NK-92 treated with Interleukin-12 subunit alpha and Interleukin-12 subunit beta, amount 100 ng/mL, for 24 hours (cell line): Measurements from ENCODE around the gene CARD10.
"Not testable (repeated sequence)": the region's sequence is repeated elsewhere in the genome, so short reads cannot be mapped to it uniquely, and the experiment has no call there.

ENCODE experiments used
- DNase-seq: peaks from one replicate; lab custom pipeline; 2025; lab: John Stamatoyannopoulos, UW

Gene CARD10

GRCh38 chr22:37527081-37527752 is 8.0 kb upstream of the CARD10 start:
- DNase-seq, result not testable (repeated sequence)

- no peak for DNase-seq
Observed at GRCh38 chr22:37526376-37526775, 7.2 kb upstream of the CARD10 start.

- no peak for DNase-seq
Observed at GRCh38 chr22:37525746-37526350, 6.6 kb upstream of the CARD10 start.

- no peak for DNase-seq
Observed at GRCh38 chr22:37525073-37525745, 6.0 kb upstream of the CARD10 start.

- no peak for DNase-seq
Observed at GRCh38 chr22:37522482-37522881, 3.3 kb upstream of the CARD10 start.

- DNase-seq, result no peak
Observed at GRCh38 chr22:37521236-37521739, 2.1 kb upstream of the CARD10 start.

- DNase-seq, result no peak
Observed at GRCh38 chr22:37520776-37521191, 1.6 kb upstream of the CARD10 start.

GRCh38 chr22:37518509-37519267 is 527 bp downstream of the CARD10 start:
- no peak for DNase-seq

- DNase-seq, result no peak
Observed at GRCh38 chr22:37517826-37518450, 1.3 kb downstream of the CARD10 start.

- no peak for DNase-seq
Observed at GRCh38 chr22:37516456-37516855, 2.8 kb downstream of the CARD10 start.

- DNase-seq, result no peak
Observed at GRCh38 chr22:37515901-37516300, 3.3 kb downstream of the CARD10 start.

- DNase-seq, result no peak
Observed at GRCh38 chr22:37514526-37515051, 4.6 kb downstream of the CARD10 start.

GRCh38 chr22:37511395-37512104 is 7.7 kb downstream of the CARD10 start:
- DNase-seq, result no peak

- no peak for DNase-seq
Observed at GRCh38 chr22:37510091-37510490, 9.1 kb downstream of the CARD10 start.

- no peak for DNase-seq
Observed at GRCh38 chr22:37509059-37509860, 10.0 kb downstream of the CARD10 start.

- DNase-seq, result no peak
Observed at GRCh38 chr22:37508431-37508992, 10.7 kb downstream of the CARD10 start.

GRCh38 chr22:37507731-37508130 is 11.5 kb downstream of the CARD10 start:
- no peak for DNase-seq

- DNase-seq, result no peak
Observed at GRCh38 chr22:37505989-37506388, 13.2 kb downstream of the CARD10 start.

GRCh38 chr22:37505565-37505964 is 13.7 kb downstream of the CARD10 start:
- DNase-seq, result no peak

- no peak for DNase-seq
Observed at GRCh38 chr22:37504964-37505363, 14.3 kb downstream of the CARD10 start.
